Choroid plexus epithelial cell (primary cell): ENCODE results near the gene AMMECR1.

Source experiments
- DNase-seq: peaks from one replicate; pipeline ENCODE4 v3.0.0-alpha.2; 2010; ENCODE audit warnings: low read depth
- H3K4me3 ChIP-seq: 2 replicates; pipeline ENCODE4 v1.5.1; 2011; ENCODE audit warnings: low read depth, mild to moderate bottlenecking, control low read depth, low read length, moderate library complexity
- TF ChIP-seq, protein P1 (sequence below): conservative IDR thresholded peaks from 2 replicates; pipeline ENCODE4 v1.5.1; 2011; ENCODE audit warnings: low read depth, mild to moderate bottlenecking, control low read depth, inconsistent platforms, low read length, moderate library complexity

The AMMECR1 gene

DNA sequence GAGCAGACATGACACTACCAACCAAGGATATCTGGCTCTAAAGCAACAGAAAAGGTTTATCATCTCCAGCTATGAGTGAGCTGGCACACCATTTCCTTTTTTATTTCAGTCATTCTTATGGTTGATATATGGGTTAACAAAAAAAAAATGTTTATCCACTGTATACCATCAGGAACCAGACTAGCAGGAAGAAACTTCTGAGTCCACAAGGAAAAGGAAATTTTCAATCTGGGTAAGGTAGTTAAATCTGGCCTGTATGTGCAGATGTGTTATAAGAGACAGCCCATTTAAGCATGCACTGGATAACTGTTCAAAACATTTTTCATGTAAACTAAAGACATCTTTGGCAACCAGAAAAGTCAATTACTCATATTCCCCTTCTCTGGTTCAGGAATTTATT is 35.0 kb downstream of the AMMECR1 start:
- DNase-seq = no peak
- no peak overlapping the region for H3K4me3 ChIP-seq
- TF ChIP-seq, protein P1, sequence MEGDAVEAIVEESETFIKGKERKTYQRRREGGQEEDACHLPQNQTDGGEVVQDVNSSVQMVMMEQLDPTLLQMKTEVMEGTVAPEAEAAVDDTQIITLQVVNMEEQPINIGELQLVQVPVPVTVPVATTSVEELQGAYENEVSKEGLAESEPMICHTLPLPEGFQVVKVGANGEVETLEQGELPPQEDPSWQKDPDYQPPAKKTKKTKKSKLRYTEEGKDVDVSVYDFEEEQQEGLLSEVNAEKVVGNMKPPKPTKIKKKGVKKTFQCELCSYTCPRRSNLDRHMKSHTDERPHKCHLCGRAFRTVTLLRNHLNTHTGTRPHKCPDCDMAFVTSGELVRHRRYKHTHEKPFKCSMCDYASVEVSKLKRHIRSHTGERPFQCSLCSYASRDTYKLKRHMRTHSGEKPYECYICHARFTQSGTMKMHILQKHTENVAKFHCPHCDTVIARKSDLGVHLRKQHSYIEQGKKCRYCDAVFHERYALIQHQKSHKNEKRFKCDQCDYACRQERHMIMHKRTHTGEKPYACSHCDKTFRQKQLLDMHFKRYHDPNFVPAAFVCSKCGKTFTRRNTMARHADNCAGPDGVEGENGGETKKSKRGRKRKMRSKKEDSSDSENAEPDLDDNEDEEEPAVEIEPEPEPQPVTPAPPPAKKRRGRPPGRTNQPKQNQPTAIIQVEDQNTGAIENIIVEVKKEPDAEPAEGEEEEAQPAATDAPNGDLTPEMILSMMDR = no peak

DNA sequence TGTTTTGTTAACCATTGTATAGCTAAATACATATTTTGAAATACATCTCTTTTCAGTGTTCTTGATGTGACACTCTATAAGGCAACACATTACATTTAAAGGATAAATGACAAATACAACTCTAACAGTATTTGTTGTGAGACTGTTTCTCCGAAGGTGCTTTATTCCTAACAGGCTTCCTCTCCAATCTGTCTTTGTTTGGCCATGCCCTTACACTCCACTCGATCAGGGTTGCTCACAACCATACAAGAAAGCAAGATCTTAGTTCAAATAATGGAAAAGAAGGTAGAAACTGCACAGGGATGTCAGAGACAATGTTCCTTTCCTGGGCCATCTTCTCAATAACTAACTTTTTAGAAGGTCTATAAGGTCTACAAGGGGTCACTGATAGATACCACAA is 36.5 kb downstream of the AMMECR1 start:
- no peak for DNase-seq

DNA sequence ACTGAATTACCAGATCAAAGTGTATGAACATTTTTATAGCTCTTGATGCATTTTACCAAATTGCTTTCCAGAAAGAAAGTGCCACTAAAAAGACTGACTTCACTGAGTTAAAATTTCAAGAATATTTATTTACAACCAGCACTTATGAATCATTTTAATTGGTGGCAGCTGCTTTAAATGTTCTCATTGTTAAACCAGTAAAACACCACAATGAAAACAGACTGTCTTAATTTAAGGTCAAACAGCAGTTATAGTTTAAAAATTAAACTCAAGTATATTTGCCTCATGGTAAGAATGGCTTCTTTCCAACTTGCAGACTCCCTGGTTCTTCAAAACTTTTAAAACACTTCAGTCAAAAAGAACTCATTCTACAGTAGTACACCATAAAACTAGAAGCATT is 36.9 kb downstream of the AMMECR1 start:
- no peak for DNase-seq
- TF ChIP-seq, protein P1 = no peak
- H3K4me3 ChIP-seq = no peak overlapping the region

More for the DNA sequence above, 36.5 kb downstream of the AMMECR1 start:
- TF ChIP-seq, protein P1 = no peak
- no peak overlapping the region for H3K4me3 ChIP-seq

DNA sequence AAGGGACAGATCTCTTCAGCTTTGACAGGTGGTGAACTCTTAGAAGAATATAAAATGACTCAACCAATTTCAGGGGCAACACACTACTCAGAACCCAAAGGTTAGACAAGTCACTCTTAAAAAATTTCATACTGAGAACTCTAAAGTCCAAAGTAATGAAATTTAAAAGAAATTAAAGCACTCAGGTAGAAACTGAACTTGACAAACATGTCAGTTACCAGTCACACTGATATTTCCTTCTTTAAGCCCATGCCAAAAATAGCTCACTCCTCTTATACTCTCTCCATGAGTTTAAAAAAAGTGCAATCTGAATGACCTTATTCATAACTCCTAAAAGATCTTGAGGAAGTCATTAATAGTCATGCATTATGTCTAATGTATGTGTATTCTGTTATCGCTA is 40.3 kb downstream of the AMMECR1 start:
- DNase-seq = no peak
- TF ChIP-seq, protein P1 = no peak

DNA sequence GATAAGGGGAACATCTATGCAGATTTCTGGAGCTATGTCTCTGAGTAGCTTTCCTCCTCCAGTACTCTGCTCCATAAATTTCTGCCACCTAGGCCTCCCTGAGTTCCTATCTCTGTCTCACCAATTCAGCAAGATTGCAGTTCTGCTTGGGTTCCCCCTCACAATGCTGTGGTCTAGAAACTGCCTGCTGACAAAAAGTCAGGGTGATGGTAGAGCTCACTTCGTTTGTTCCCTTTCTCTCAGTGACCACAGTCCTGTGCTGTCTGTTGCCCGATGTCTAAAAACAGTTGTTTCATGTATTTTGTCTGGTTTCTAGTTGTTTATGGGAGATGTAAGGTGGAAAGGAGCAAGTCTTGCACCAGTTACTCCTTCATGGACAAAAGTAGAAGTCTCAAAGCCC is 41.1 kb downstream of the AMMECR1 start:
- no peak overlapping the region for H3K4me3 ChIP-seq
- TF ChIP-seq, protein P1 = no peak
- no peak for DNase-seq

More for the DNA sequence above, 40.3 kb downstream of the AMMECR1 start:
- H3K4me3 ChIP-seq = no peak overlapping the region

DNA sequence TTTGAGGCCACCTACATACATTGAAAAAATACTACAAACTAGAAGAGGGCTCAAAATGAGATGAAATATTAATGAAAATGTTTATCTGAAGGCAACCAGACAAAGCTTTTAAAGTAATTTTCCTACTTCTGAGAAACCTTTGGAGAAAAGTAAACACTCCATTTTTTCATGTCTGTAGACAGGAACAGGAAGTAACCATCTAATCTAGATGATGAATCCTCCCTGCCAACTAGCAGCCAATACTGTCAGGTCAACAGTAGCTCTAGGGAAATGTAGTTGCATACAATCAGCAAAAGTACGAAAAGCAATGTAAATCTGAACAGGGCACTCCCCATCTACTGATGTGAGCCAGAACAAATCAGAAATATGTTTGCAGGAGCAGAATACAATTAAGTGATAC is 49.0 kb downstream of the AMMECR1 start:
- no peak overlapping the region for H3K4me3 ChIP-seq
- DNase-seq = no peak
- TF ChIP-seq, protein P1 = no peak

DNA sequence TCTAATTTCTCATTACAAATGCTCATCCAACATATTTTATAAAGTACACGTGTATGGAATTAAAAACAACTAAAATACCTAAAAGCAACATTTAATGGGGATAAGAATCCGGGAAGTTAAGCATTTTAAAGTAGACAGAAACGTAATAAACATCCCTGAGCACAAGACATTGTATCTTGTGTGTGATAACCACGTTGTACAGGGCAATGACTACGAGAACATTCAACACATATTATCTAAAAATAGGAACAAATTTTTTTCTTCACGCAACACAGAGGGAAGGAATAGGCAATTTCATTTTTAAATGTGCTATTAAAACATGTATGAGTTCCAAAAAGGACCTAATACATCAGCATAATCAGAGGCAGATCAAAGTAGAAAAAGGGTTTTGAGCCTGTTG is 49.5 kb downstream of the AMMECR1 start:
- TF ChIP-seq, protein P1 = no peak
- no peak for DNase-seq
- no peak overlapping the region for H3K4me3 ChIP-seq
